H1 (cell line): ENCODE results near the gene P2RX7. TPM values are rescaled to one million over a fixed set of nuclear protein-coding genes. Genes with fewer than 3 reads are reported as not detected.

Source experiments
- CTCF ChIA-PET: fragments of 300-600 bp; sonication (Branson Sonifier 250); formaldehyde crosslinking; loops from one replicate; lab custom pipeline; 2021; ENCODE audit not compliant: partially characterized antibody; lab: Charles Lee
- POLR2A ChIA-PET: fragments of 300-600 bp; sonication (Branson Sonifier 250); formaldehyde crosslinking; loops from one replicate; lab custom pipeline; 2021; ENCODE audit warnings: inconsistent platforms; ENCODE audit not compliant: partially characterized antibody; lab: Charles Lee
- DNase-seq, 2 experiments: peaks; one replicate each; pipeline versions ENCODE4 v3.0.0 to v3.0.0-alpha.2; 2010 to 2022; ENCODE audit warnings: low spot score in 2 of 2, low read depth in 1 of 2, mixed read lengths in 1 of 2
- FAIRE-seq: peaks from 2 replicates; lab custom pipeline; 2011; peaks lifted over from hg19 to GRCh38; lab: Jason Lieb, UNC
- H2AFZ ChIP-seq: 2 replicates; pipeline ENCODE4 v1.8.1; 2012; ENCODE audit warnings: low read length, inconsistent platforms
- H2AK5ac ChIP-seq: 2 replicates; pipeline ENCODE4 v1.6.1; 2013; ENCODE audit warnings: low read depth, low read length
- H2BK120ac ChIP-seq: replicated peaks from 2 replicates; pipeline ENCODE3; 2013; ENCODE audit warnings: low read depth, low read length, inconsistent platforms
- H2BK12ac ChIP-seq: 2 replicates; pipeline ENCODE4 v1.6.1; 2013; ENCODE audit warnings: low read depth, low read length
- H2BK15ac ChIP-seq: 2 replicates; pipeline ENCODE4 v1.6.1; 2013; ENCODE audit warnings: low read length
- H2BK20ac ChIP-seq: 2 replicates; pipeline ENCODE4 v1.6.1; 2013; ENCODE audit warnings: low read length
- H2BK5ac ChIP-seq: 2 replicates; pipeline ENCODE4 v1.6.1; 2013; ENCODE audit warnings: low read depth, low read length
- H3K14ac ChIP-seq: 2 replicates; pipeline ENCODE4 v1.6.1; 2013; ENCODE audit warnings: inconsistent platforms; ENCODE audit not compliant: insufficient read length
- H3K18ac ChIP-seq: 2 replicates; pipeline ENCODE4 v1.6.1; 2013; ENCODE audit warnings: low read length; ENCODE audit errors: extremely low read depth
- H3K23ac ChIP-seq: 2 replicates; pipeline ENCODE4 v1.6.1; 2013; ENCODE audit warnings: inconsistent platforms; ENCODE audit not compliant: insufficient read length
- H3K23me2 ChIP-seq: 2 replicates; pipeline ENCODE4 v1.6.1; 2013; ENCODE audit warnings: low read depth, low read length
- H3K27ac ChIP-seq: 2 replicates; pipeline ENCODE4 v1.6.1; 2011; ENCODE audit warnings: low read depth, low read length, inconsistent platforms
- H3K27me3 ChIP-seq, 4 experiments: replicated peaks in 1 of 4; 1 replicate in 1 of 4; 2 replicates in 3 of 4; pipeline versions ENCODE4 v1.6.1 to v1.8.1; 2011 to 2013; ENCODE audit warnings: low read length in 3 of 4, mild to moderate bottlenecking in 3 of 4, inconsistent platforms in 2 of 4, mixed read lengths in 2 of 4, moderate library complexity in 1 of 4; ENCODE audit not compliant: control insufficient read depth in 3 of 4, insufficient read depth in 3 of 4; ENCODE audit errors: extremely low read depth in 1 of 4
- H3K36me3 ChIP-seq, 4 experiments: 2 replicates each; pipeline versions ENCODE4 v1.6.1 to v1.8.1; 2011 to 2013; ENCODE audit warnings: mild to moderate bottlenecking in 4 of 4, low read length in 3 of 4, moderate library complexity in 2 of 4, control low read depth in 1 of 4, inconsistent platforms in 1 of 4; ENCODE audit not compliant: insufficient read depth in 4 of 4, control insufficient read depth in 2 of 4
- H3K4ac ChIP-seq: replicated peaks from 2 replicates; pipeline ENCODE3; 2013; ENCODE audit warnings: low read length, low read depth, mixed read lengths, inconsistent platforms; ENCODE audit not compliant: insufficient read length
- H3K4me1 ChIP-seq, 4 experiments: replicated peaks in 1 of 4; 1 replicate in 1 of 4; 2 replicates in 3 of 4; pipeline versions ENCODE4 v1.6.1 to v1.8.1; 2011 to 2013; ENCODE audit warnings: low read length in 3 of 4, inconsistent platforms in 2 of 4, mixed read lengths in 1 of 4; ENCODE audit not compliant: insufficient read depth in 4 of 4, control insufficient read depth in 3 of 4
- H3K4me2 ChIP-seq, 2 experiments: 2 replicates each; pipeline versions ENCODE4 v1.6.1 to v1.8.1; 2011 to 2013; ENCODE audit warnings: low read depth in 2 of 2, low read length in 2 of 2, control low read depth in 1 of 2, inconsistent platforms in 1 of 2, mild to moderate bottlenecking in 1 of 2; ENCODE audit not compliant: insufficient read depth in 1 of 2
- H3K4me3 ChIP-seq, 4 experiments: fragments of 200-600, 300-600 bp in 1 of 4; sonication (generic), shearing (Covaris generic), sonication (Bioruptor Twin) in 1 of 4; 2 replicates each; pipeline versions ENCODE4 v1.5.1 to v1.8.1; 2011 to 2016; ENCODE audit warnings: low read length in 4 of 4, low read depth in 3 of 4, control low read depth in 2 of 4, inconsistent platforms in 2 of 4, mild to moderate bottlenecking in 2 of 4, mixed read lengths in 1 of 4, moderate library complexity in 1 of 4; ENCODE audit not compliant: insufficient read depth in 2 of 4; ENCODE audit errors: extremely low read depth in 1 of 4
- H3K56ac ChIP-seq: replicated peaks from 2 replicates; pipeline ENCODE3; 2013; ENCODE audit warnings: low read depth, mild to moderate bottlenecking, mixed read lengths, low read length, inconsistent platforms; ENCODE audit not compliant: insufficient read length
- H3K79me1 ChIP-seq: 2 replicates; pipeline ENCODE4 v1.6.1; 2013; ENCODE audit warnings: low read depth, low read length, control low read depth
- H3K79me2 ChIP-seq, 2 experiments: 2 replicates each; pipeline versions ENCODE4 v1.6.1 to v1.8.1; 2012 to 2013; ENCODE audit warnings: low read length in 2 of 2, mild to moderate bottlenecking in 2 of 2, inconsistent platforms in 1 of 2; ENCODE audit not compliant: insufficient read depth in 2 of 2, control insufficient read depth in 1 of 2
- H3K9ac ChIP-seq, 4 experiments: replicated peaks in 1 of 4; 1 replicate in 1 of 4; 2 replicates in 3 of 4; pipeline versions ENCODE4 v1.6.1 to v1.8.1; 2011 to 2013; ENCODE audit warnings: low read depth in 3 of 4, low read length in 3 of 4, control low read depth in 2 of 4, mild to moderate bottlenecking in 2 of 4, moderate library complexity in 2 of 4, inconsistent platforms in 1 of 4; ENCODE audit errors: extremely low read depth in 1 of 4
- H3K9me3 ChIP-seq, 2 experiments: 2 replicates each; pipeline versions ENCODE4 v1.6.1 to v1.8.1; 2012 to 2013; ENCODE audit warnings: mild to moderate bottlenecking in 2 of 2, moderate library complexity in 2 of 2, control low read depth in 1 of 2, inconsistent platforms in 1 of 2, low read depth in 1 of 2, low read length in 1 of 2, mixed read lengths in 1 of 2; ENCODE audit not compliant: insufficient read depth in 2 of 2
- H4K20me1 ChIP-seq, 2 experiments: replicated peaks in 1 of 2; 2 replicates each; pipeline versions ENCODE3 to v1.8.1; 2011 to 2013; ENCODE audit warnings: inconsistent platforms in 2 of 2, low read length in 2 of 2, mild to moderate bottlenecking in 1 of 2; ENCODE audit not compliant: insufficient read depth in 2 of 2, control insufficient read depth in 1 of 2
- H4K5ac ChIP-seq: 2 replicates; pipeline ENCODE4 v1.6.1; 2013; ENCODE audit warnings: low read length, low read depth, mixed read lengths, inconsistent platforms; ENCODE audit not compliant: insufficient read length
- H4K8ac ChIP-seq: 2 replicates; pipeline ENCODE4 v1.8.0; 2013; ENCODE audit warnings: mild to moderate bottlenecking, moderate library complexity, low read length, inconsistent platforms; ENCODE audit not compliant: insufficient read depth; ENCODE audit errors: extremely low read depth
- H4K91ac ChIP-seq: replicated peaks from 2 replicates; pipeline ENCODE3; 2013; ENCODE audit warnings: low read length, mixed read lengths, inconsistent platforms; ENCODE audit not compliant: insufficient read length
- BACH1 ChIP-seq: IDR thresholded peaks from 2 replicates; pipeline ENCODE4 v1.6.1; 2012; ENCODE audit warnings: low read length, improper control_type of control experiment
- CEBPB ChIP-seq: IDR thresholded peaks from 2 replicates; pipeline ENCODE4 v1.6.1; 2012; ENCODE audit warnings: low read depth, low read length
- EZH2 ChIP-seq: fragments of 200-600 bp; sonication (generic); IDR thresholded peaks from 2 replicates; pipeline ENCODE4 v1.7.1; 2012; ENCODE audit warnings: low read depth, mild to moderate bottlenecking, moderate library complexity, low read length, inconsistent platforms; ENCODE audit not compliant: severe bottlenecking
- SAP30 ChIP-seq: fragments of 300-600 bp; sonication (generic); IDR thresholded peaks from 2 replicates; pipeline ENCODE4 v1.7.1; 2012; ENCODE audit warnings: low read length, moderate library complexity, mild to moderate bottlenecking, inconsistent platforms; ENCODE audit not compliant: insufficient read depth, insufficient replicate concordance
- SP4 ChIP-seq: IDR thresholded peaks from 2 replicates; pipeline ENCODE4 v1.6.1; 2012; ENCODE audit warnings: low read length, inconsistent platforms
- WGBS, 2 experiments: shearing (Covaris generic) in 1 of 2; methylation state at CpG; one replicate each; pipeline versions ENCODE4 v1.1.6 to v1.1.7; 2013 to 2015; ENCODE audit warnings: low lambda C conversion rate in 2 of 2, mixed read lengths in 2 of 2, inconsistent platforms in 1 of 2, low coverage in 1 of 2, missing lambda C conversion rate in 1 of 2; ENCODE audit not compliant: insufficient replicate concordance in 2 of 2, insufficient coverage in 1 of 2, insufficient read length in 1 of 2; ENCODE audit errors: extremely low coverage in 1 of 2, missing lambda C conversion rate in 1 of 2; 5-methylcytosine and 5-hydroxymethylcytosine counted together
- polyA plus RNA-seq, 7 experiments: library from polyadenylated mRNA; depleted of rRNA in 3 of 7; stranded (reverse) in 5 of 7; unstranded in 2 of 7; fragments of >200 nt in 5 of 7; fragments of 200-250 nt in 2 of 7; gene quantifications; 1 replicate in 5 of 7; 2 replicates in 1 of 7; 4 replicates in 1 of 7; pipeline versions ENCODE4 v1.2.1 to v1.2.3, GENCODE V29; 2011 to 2013; ENCODE audit warnings: missing spikeins in 2 of 7, mixed read lengths in 2 of 7
- total RNA-seq: library from RNA; stranded (reverse); fragmentation: NEBNext Ultra II Directional; extraction: Animal tissue kit (Norgen Biotek cat#: 25700); gene quantifications from 2 replicates; pipeline ENCODE4 v1.2.1, GENCODE V29; 2021

The P2RX7 gene
- total and polyA plus RNA-seq, 2 of the 8 experiments (the other 6 are each of a cell fraction or from before 2014, with no cell fraction given) = 0.38 to 0.56 TPM

DNA sequence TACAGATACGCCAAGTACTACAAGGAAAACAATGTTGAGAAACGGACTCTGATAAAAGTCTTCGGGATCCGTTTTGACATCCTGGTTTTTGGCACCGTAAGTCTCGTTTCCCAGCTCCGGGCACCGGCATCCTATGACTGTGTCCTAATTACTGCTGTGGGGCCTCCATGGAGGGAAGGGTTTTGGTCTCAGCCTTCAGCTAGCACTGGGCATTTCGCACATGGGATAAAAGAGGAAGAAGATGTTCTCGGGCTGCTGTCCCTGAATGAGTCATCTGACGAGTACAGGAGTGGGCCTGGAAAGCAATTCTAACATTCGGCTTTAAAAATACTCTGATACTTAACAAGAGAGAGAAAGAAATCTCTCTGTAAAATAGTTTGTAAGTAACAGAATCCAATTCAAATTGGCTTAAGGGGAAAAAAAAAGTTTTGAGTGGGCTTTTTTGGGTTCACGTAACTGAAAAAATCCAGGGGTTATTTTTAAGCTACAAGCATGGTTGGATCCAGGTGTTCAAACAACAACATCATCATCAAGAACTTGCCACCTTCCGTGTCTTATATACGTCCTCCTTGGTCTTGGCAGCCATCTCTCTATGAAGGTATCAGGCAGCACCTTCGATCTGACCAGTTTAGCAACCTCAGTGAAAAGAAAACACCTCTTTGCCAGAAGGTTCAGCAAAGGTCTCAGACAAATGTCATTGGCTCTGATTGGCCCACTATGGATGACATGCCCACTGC is 42.9 kb downstream of the P2RX7 start:
- Histone ChIP-seq H3K36me3 (no peaks in the 10 kb centered on the region), H3K4me1 (no peaks in the 10 kb centered on the region), H3K79me2 (no peaks in the 10 kb centered on the region), H2BK12ac (no peak overlapping the region), H2BK120ac (no peak overlapping the region), H2BK5ac (no peak overlapping the region), H2BK15ac (no peak overlapping the region), H4K20me1 (no peaks in the 10 kb centered on the region), H3K14ac (no peak overlapping the region), H2AK5ac (no peak overlapping the region), H3K9ac (no peak overlapping the region), H3K18ac (no peak overlapping the region), H4K8ac (no peak overlapping the region), H3K27me3 (no peaks in the 10 kb centered on the region), H3K4me2 (no peak overlapping the region), H4K5ac (no peak overlapping the region), H2AFZ (no peak overlapping the region), H3K27ac (no peak overlapping the region), H3K9me3 (no peaks in the 10 kb centered on the region), H2BK20ac (no peak overlapping the region), H3K23ac (no peak overlapping the region), H3K4ac (no peak overlapping the region), H3K4me3 (no peak overlapping the region), H4K91ac (no peak overlapping the region), H3K56ac (no peak overlapping the region), H3K23me2 (no peaks in the 10 kb centered on the region), H3K79me1 (no peaks in the 10 kb centered on the region)
- ChIA-PET POLR2A (interaction anchor here (0.6 kb wide), 1 partner anchor 33 kb away, joined by 3 read pairs; no protein-coding TSS in a partner anchor), CTCF (interaction anchor here (1.1 to 1.5 kb wide), 4 partner anchors 16 to 171 kb away, joined by 3 to 6 read pairs (median 4); no protein-coding TSS in a partner anchor)
- 92% methylated on average over 16 of the region's 16 CpGs; no CpG with 5 or more reads in 1 of the 2 experiments for WGBS, 2 experiments
- DNase-seq (no peak), FAIRE-seq (no peak)
- no peak for TF ChIP-seq SP4
- no peak for TF ChIP-seq BACH1
- TF ChIP-seq SAP30 = no peak
- TF ChIP-seq EZH2 = no peak
- no peak for TF ChIP-seq CEBPB
